ENCODE measurements around the gene TBC1D22B.

- TF ChIP-seq POLR2A (IDR thresholded peaks at IDR 0.05; ENCODE audit: low read length) (no peak), GATA1 (IDR thresholded peaks at IDR 0.05; ENCODE audit: low read depth, low read length) (no peak)
Measured at GRCh38 chr6:37237789-37238188, 19.8 kb upstream of the TBC1D22B start.
